GM18868 (cell line): ENCODE measurements around the gene OR4E1.
"Not testable (repeated sequence)": the region's sequence is repeated elsewhere in the genome, so short reads cannot be mapped to it uniquely, and the experiment has no call there.

Experiments
- ATAC-seq: cut with Tn5 transposase; IDR thresholded peaks from one replicate; pipeline ENCODE4 v1.9.1; 2021; ENCODE audit warnings: mild to moderate bottlenecking, moderate library complexity; ENCODE audit not compliant: unreplicated experiment

Gene OR4E1

DNA sequence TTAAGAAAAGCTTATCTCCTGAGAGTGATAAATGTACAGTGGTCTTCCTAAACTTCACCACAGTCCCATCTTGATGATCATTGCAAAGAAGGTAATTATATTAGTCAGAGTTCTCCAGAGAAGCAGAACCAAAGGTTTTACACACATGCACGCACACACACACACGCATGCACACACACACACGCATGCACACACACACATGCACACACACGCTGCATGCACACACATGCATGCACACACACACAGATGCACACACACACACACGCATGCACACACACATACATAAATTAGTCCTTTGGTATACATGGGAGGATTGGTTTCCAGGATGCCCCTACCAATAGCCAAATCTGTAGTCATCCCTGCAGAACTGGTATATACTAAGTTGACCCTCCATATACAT lies 19.4 kb downstream of the OR4E1 start:
- no peak for ATAC-seq

DNA sequence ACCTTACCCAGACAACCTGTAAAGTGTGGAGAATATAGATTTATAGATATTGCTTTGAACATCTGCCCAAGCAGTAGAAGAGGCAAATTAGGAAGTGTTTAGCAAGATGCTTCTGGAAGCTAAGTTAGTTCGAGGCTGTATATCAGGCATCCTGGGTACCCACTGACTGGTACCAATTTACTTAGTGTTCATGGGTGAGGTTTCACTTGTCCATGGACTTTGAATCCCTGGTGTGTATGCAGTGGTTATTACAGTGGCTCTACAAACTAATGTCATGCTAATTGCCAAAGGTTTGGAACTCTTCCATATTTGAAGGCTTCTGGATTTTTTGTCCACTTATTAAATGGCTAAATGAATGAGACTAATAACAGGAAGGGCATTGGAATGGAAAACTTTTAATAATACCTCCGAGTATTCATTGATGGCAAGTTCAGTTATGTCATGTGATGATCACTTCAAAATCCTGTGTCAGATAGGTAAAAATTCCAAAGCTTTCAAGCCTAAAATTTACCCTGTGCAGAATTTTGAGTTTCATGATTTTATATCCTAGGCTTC lies 20.2 kb downstream of the OR4E1 start, which contains the start of gene OR4E2:
TSS of gene OR4E2 (plus strand) at position 505 of the 555 bp plus-strand sequence. CDS start 11,248 bp downstream, outside the sequence.
- ATAC-seq = no peak

DNA sequence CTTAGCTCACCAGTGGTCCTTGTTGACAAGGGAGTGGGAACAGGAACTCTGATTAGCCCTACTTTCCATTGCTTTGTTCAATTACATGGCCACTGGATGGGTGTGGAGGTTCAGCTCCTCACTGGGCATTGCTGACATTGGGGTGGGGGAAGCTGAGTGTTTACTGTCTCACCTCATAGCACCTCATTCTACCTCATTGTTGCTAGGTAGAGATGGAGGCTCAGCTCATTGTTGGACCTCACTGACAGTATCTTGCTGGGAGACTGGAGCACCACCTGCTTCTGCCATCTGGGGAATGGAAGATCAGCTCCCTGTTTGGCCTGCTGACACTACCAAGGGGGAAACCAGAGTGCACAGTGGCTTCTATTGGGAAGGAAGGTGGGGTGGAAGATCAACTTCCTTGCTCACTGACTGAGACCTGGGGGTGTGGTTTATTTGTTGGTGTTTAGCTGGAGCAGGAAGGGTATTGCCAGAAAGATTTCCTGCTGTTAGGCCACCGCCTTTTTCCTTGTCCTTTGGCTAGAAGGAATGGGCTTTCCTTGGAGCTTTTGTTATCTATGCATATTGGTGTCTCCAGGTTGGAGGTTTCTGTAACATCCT lies 21.3 kb downstream of the OR4E1 start:
- ATAC-seq = no peak

DNA sequence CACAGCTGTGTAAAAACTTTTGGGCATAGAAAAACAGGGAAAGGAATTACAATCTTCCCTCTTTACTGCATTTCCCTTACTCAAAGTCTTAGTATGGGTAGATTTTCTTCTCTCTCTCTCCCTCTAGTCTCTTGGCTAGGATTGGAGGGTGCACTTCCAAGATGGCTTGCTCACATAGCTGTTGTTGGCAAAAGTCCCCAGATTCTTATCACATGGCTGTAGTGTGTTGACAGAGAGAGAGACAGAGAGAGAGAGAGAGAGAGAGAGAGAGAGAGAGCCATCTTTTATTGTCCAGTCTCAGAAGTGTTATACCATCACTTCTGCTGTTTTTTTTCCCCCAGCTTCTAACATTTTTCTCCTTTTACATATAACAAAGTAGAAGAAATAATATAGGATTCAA lies 26.2 kb downstream of the OR4E1 start:
- ATAC-seq = no peak

GRCh38 chr14:21643407-21643806 lies 30.2 kb downstream of the OR4E1 start:
- ATAC-seq = no peak

DNA sequence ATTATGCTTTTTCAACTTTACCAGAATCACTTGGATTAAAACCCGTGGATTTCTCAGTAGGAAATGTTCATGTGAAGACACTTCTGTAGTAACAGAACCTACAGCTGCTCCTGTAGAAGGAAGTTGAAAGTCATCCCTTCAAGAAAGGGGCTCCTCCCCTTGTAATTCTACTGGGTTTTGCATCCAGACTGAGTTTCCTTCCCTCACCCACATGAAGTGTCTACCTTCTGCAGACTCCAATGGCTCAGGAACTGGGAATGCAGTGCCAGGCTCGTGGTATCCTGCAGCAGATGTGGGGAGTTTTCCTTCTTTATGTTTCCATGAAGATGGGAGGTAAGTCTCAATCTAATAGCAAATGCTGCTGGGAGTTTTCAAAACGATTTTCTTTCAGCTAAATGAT lies 30.9 kb downstream of the OR4E1 start:
- ATAC-seq = no peak

DNA sequence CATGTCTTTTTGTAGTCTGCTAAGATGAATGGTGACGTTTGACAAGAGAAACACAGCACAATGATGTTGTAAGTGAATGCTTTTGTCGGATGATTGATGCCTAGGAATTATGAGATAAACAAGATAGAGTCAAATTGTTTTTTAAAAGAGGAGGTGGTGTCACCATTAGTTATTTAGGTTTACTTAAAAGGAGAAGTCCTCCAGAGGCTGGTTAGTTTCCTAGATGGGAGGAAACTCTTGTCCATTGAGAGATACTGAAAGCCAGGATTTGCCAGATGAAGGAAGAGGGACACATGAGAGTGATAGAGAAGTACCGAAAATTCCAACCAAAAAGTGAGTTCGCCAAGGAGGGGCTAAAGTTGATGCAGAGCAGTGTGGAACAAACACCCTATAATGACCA lies 38.8 kb downstream of the OR4E1 start, which contains the start of gene OR10G2:
TSS of gene OR10G2 (minus strand) at position 101 of the 400 bp plus-strand sequence. CDS start at position 3, 98 bp downstream.
- ATAC-seq = no peak

DNA sequence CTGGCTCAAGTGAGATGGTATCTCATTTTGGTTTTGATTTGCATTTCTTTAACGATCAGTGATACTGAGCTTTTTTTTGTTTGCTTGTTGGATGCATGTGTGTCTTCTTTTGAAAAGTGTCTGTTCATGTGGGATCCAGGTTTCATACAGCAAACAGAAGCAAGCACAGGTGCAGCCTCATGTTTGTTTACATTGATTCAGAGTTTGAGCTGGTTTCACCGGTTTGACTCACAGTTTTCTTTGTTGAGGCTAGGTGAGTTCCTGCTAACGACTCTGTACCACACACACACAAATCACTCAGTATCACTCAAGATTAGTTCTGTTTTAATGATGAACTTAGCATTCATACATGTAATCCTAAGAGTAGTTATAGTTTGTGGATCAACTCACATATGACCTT lies 42.5 kb downstream of the OR4E1 start:
- peak; percentile 90 for ATAC-seq

- not testable (repeated sequence) for ATAC-seq
Observed at GRCh38 chr14:21630503-21630902, 43.1 kb downstream of the OR4E1 start.

GRCh38 chr14:21626491-21627230 lies 47.0 kb downstream of the OR4E1 start:
- ATAC-seq = no peak
